K562 (cell line): ENCODE results near the gene MIEF1. TPM values are rescaled to one million over a fixed set of nuclear protein-coding genes. Genes with fewer than 3 reads are reported as not detected.

ENCODE experiments used
- ATAC-seq: fragments of 200-7000 bp; cut with Tn5 transposase; 3 replicates; pipeline ENCODE4 v1.9.1; 2020; ENCODE audit warnings: moderate library complexity
- BruUV-seq: library from RNA; stranded (reverse); fragments of 400-500 nt; replicated peaks from 2 replicates; lab custom pipeline; 2021; lab: Mats Ljungman, UMichigan
- CTCF ChIA-PET: fragments of 300-600 bp; formaldehyde crosslinking; extraction: SDS; loops from one replicate; lab custom pipeline; 2021; ENCODE audit warnings: low intra/inter-chr PET ratio; lab: Yijun Ruan, JAX
- POLR2A ChIA-PET: fragments of 300-600, 350-650 bp; sonication (Branson Sonifier 250); formaldehyde crosslinking; extraction: SDS; loops from one replicate; lab custom pipeline; 2021; ENCODE audit warnings: antibody characterized with exemption, inconsistent platforms; lab: Yijun Ruan, JAX
- DNase-seq, 4 experiments: peaks; one replicate each; pipeline versions ENCODE4 v3.0.0 to v3.0.0-alpha.2; 2011 to 2018; ENCODE audit warnings: low spot score in 3 of 4, mixed read lengths in 3 of 4; ENCODE audit errors: extremely low read depth in 1 of 4
- FAIRE-seq: peaks from 2 replicates; lab custom pipeline; 2011; peaks lifted over from hg19 to GRCh38; lab: Jason Lieb, UNC
- H2AFZ ChIP-seq: 2 replicates; pipeline ENCODE4 v1.6.0; 2011; ENCODE audit warnings: low read depth, low read length, control low read depth, inconsistent platforms
- H3K27ac ChIP-seq: fragments of 200-600 bp; 3 replicates; pipeline ENCODE4 v1.8.0; 2011; ENCODE audit warnings: low read depth, mild to moderate bottlenecking, control low read depth, inconsistent platforms, low read length, moderate library complexity, mixed read lengths; ENCODE audit errors: extremely low read depth
- H3K27me3 ChIP-seq, 2 experiments: fragments of 300-600 bp in 1 of 2; 2 replicates in 1 of 2; 3 replicates in 1 of 2; pipeline versions ENCODE4 v1.6.0 to v1.8.0; 2011; ENCODE audit warnings: inconsistent platforms in 2 of 2, low read length in 2 of 2, mild to moderate bottlenecking in 1 of 2, mixed read lengths in 1 of 2, moderate library complexity in 1 of 2; ENCODE audit not compliant: control insufficient read depth in 2 of 2, insufficient read depth in 2 of 2
- H3K36me3 ChIP-seq: fragments of 300-600 bp; 3 replicates; pipeline ENCODE4 v1.8.0; 2011; ENCODE audit warnings: mild to moderate bottlenecking, low read length, inconsistent platforms; ENCODE audit not compliant: control insufficient read depth, insufficient read depth
- H3K4me1 ChIP-seq, 2 experiments: fragments of 200-600 bp in 1 of 2; replicated peaks in 1 of 2; 2 replicates in 1 of 2; 3 replicates in 1 of 2; pipeline versions ENCODE4 v1.5.1 to v1.8.0; 2011; ENCODE audit warnings: inconsistent platforms in 2 of 2, low read length in 2 of 2, mild to moderate bottlenecking in 1 of 2, mixed read lengths in 1 of 2, moderate library complexity in 1 of 2; ENCODE audit not compliant: control insufficient read depth in 2 of 2, insufficient read depth in 2 of 2
- H3K4me2 ChIP-seq: 2 replicates; pipeline ENCODE4 v1.6.1; 2011; ENCODE audit warnings: low read length, control low read depth, inconsistent platforms, mixed read lengths; ENCODE audit not compliant: insufficient read depth
- H3K4me3 ChIP-seq: fragments of 200-600 bp; sonication (generic), shearing (Covaris generic); 2 replicates; pipeline ENCODE4 v1.5.1; 2016; ENCODE audit warnings: control low read depth, inconsistent platforms
- H3K79me2 ChIP-seq: fragments of 200-600 bp; 3 replicates; pipeline ENCODE4 v1.8.0; 2011; ENCODE audit warnings: low read length, inconsistent platforms; ENCODE audit not compliant: control insufficient read depth, insufficient read depth
- H3K9ac ChIP-seq, 2 experiments: 2 replicates each; pipeline versions ENCODE4 v1.6.0 to v1.6.1; 2011; ENCODE audit warnings: low read depth in 2 of 2, low read length in 2 of 2, control low read depth in 1 of 2, inconsistent platforms in 1 of 2, mild to moderate bottlenecking in 1 of 2, mixed read lengths in 1 of 2; ENCODE audit not compliant: insufficient read depth in 1 of 2
- H3K9me1 ChIP-seq: one replicate; pipeline ENCODE4 v1.6.0; 2011; ENCODE audit warnings: inconsistent platforms, mild to moderate bottlenecking, low read length, moderate library complexity; ENCODE audit not compliant: control insufficient read depth, insufficient read depth
- H3K9me3 ChIP-seq: replicated peaks from 2 replicates; pipeline ENCODE4 v1.5.1; 2011; ENCODE audit warnings: low read depth, low read length, inconsistent platforms; ENCODE audit not compliant: control insufficient read depth, insufficient read depth
- H4K20me1 ChIP-seq: replicated peaks from 2 replicates; pipeline ENCODE4 v1.6.1; 2011; ENCODE audit warnings: low read length, inconsistent platforms, mixed read lengths; ENCODE audit not compliant: control insufficient read depth, insufficient read depth
- FOXJ2 ChIP-seq: fragments of 200-800 bp; sonication (Bioruptor generic); IDR thresholded peaks from 2 replicates; pipeline ENCODE4 v1.6.1; 2016; ENCODE audit warnings: missing genetic modification characterization, missing compliant biosample characterization
- FOXK1 ChIP-seq: sonication (generic); formaldehyde crosslinking; IDR thresholded peaks from 2 replicates; pipeline ENCODE4 v1.8.0; 2022; ENCODE audit warnings: missing genetic modification reagents, mild to moderate bottlenecking, borderline replicate concordance
- RBM34 ChIP-seq: fragments of 200-400 bp; formaldehyde crosslinking; IDR thresholded peaks from 2 replicates; pipeline ENCODE4 v1.6.1; 2018; ENCODE audit warnings: low read length, borderline replicate concordance; ENCODE audit not compliant: insufficient read depth
- RCOR1 ChIP-seq, 2 experiments: IDR thresholded peaks; 2 replicates each; pipeline ENCODE4 v1.6.1; 2012; ENCODE audit warnings: low read depth in 2 of 2, low read length in 2 of 2, borderline replicate concordance in 1 of 2, improper control_type of control experiment in 1 of 2
- SAFB2 ChIP-seq: fragments of 200-400 bp; formaldehyde crosslinking; IDR thresholded peaks from 2 replicates; pipeline ENCODE4 v1.6.1; 2018; ENCODE audit warnings: borderline replicate concordance, low read length, low read depth, moderate library complexity; ENCODE audit not compliant: severe bottlenecking
- ZNF384 ChIP-seq: IDR thresholded peaks from 2 replicates; pipeline ENCODE4 v1.6.1; 2012; ENCODE audit warnings: low read depth, low read length, improper control_type of control experiment
- WGBS: fragments of 100-300 bp; shearing (Covaris generic); methylation state at CpG from one replicate; pipeline ENCODE4 v1.1.6; 2016; ENCODE audit warnings: low coverage, mixed read lengths; ENCODE audit not compliant: insufficient coverage; ENCODE audit errors: missing lambda C conversion rate; 5-methylcytosine and 5-hydroxymethylcytosine counted together
- in situ Hi-C: fragments of 300-500 bp; cut with MboI; formaldehyde crosslinking; loops from 4 replicates; pipeline ENCODE4 v1.15.0; 2018; ENCODE audit warnings: inconsistent platforms, mixed read lengths
- intact Hi-C: fragments of 100-400 bp; cut with micrococcal nuclease; formaldehyde crosslinking; loops from 2 replicates; pipeline ENCODE4 v1.14.2; 2022
- polyA plus RNA-seq, 8 experiments: library from polyadenylated mRNA; depleted of rRNA in 4 of 8; stranded (reverse) in 5 of 8; unstranded in 3 of 8; fragments of >200 nt; fragmentation: Nextera tagmentation in 2 of 8; fragmentation: Illumina TruSeq in 1 of 8; extraction: Ambion mirVana in 2 of 8; extraction: Trizol in 1 of 8; gene quantifications; 2 replicates each; pipeline versions ENCODE4 v1.2.1 to v1.2.3, GENCODE V29; 2011 to 2014; ENCODE audit warnings: inconsistent platforms in 1 of 8, missing spikeins in 1 of 8
- total RNA-seq, 7 experiments: library from RNA; depleted of rRNA in 6 of 7; stranded (reverse); fragments of >200 nt in 6 of 7; fragmentation: Illumina TruSeq in 2 of 7; extraction: Trizol in 2 of 7; gene quantifications; 2 replicates each; pipeline versions ENCODE4 v1.2.1 to v1.2.3, GENCODE V29; 2011 to 2021; ENCODE audit warnings: low replicate concordance in 1 of 7
- TF ChIP-seq, protein P1 (sequence below): fragments of 200-800 bp; sonication (Bioruptor generic); IDR thresholded peaks from 2 replicates; pipeline ENCODE4 v1.6.1; 2016; ENCODE audit warnings: missing genetic modification characterization, missing compliant biosample characterization
- TF ChIP-seq, protein P2 (sequence below): sonication (generic); formaldehyde crosslinking; IDR thresholded peaks from 2 replicates; pipeline ENCODE4 v1.8.1; 2023; ENCODE audit warnings: mild to moderate bottlenecking, missing genetic modification reagents

Gene MIEF1
- total and polyA plus RNA-seq, 9 of the 15 experiments (the other 6 are each of a cell fraction or from before 2014, with no cell fraction given): 10.9 to 51.8 (median 25.5) TPM

DNA sequence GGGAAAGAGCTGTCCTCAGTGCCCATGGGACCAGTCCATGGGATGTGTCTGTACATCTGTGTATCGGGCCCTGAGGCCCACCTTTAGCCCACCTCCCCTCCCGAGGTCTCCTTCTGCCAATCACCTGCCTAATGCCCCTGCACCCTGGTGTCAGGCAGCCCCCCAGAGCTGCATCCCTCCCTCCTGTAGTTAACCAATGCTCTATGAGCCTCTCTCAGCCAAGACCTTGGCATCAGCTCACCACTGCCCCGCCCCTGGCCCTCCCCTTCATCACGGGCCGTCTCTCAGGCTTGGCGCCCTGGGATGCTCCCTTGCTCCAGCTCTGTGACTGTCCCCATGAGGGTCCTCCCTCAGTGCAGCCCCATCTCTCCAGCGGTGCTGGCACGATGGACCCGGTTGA is 26.8 kb upstream of the MIEF1 start:
- Histone ChIP-seq H3K9me1 (no peaks in the 10 kb centered on the region), H3K4me3 (no peak overlapping the region), H3K9ac (no peak overlapping the region), H2AFZ (no peak overlapping the region), H3K27ac (no peak overlapping the region), H3K79me2 (peaks cover 44% of the 10 kb centered on the region), H3K27me3 (no peaks in the 10 kb centered on the region), H3K36me3 (peaks cover 9% of the 10 kb centered on the region; the same call in 2 of the 3 replicates), H3K9me3 (no peaks in the 10 kb centered on the region)
- no peak for FAIRE-seq
- intact Hi-C loops (no loop called here), in situ Hi-C loops (no loop called here)
- POLR2A ChIA-PET: interaction anchor here (0.5 to 1.3 kb wide), 5 partner anchors 9 to 66 kb away, joined by 3 to 5 read pairs (median 4); no protein-coding TSS in a partner anchor
- DNase-seq: no peak
- TF ChIP-seq RBM34: no peak
- TF ChIP-seq ZNF384: no peak
- TF ChIP-seq, all 486 proteins: peak for 0
- no TSS peak for BruUV-seq
- Histone ChIP-seq H3K4me2 (no peak overlapping the region), H3K4me1 (peaks cover 45 to 78% of the 10 kb centered on the region in 2 experiments), H4K20me1 (no peaks in the 10 kb centered on the region)
- ATAC-seq: no peak
- WGBS: 96% methylated on average over 3 of the region's 9 CpGs
- CTCF ChIA-PET: no interaction called here

DNA sequence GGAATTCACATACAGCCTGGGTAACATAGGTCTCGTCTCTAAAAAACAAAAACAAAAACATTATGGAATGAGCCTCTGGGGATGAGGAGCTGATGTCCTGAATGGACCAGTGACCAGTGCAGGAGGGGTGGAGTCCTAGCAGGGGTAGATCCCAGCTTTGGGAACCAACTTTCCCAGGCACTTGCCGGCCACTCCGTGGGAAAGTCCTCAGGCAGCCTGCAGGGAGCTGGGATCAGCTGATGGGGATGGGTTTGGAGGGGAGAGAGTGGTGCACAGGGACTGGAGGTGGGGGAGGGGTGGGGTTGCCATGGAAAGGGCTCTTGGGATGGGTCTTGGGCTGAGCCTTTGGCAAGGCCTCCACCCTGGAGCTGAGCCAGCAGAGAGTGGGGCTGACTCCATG is 26.2 kb upstream of the MIEF1 start:
- H3K4me3 ChIP-seq: no peak overlapping the region
- peak overlapping the region in 1 of 2 experiments; percentile 28; a peak in 1 of 4 replicates for H3K9ac ChIP-seq
- TF ChIP-seq SAFB2 (no peak), FOXK1 (no peak), RCOR1 (IDR thresholded peaks at IDR 0.05; ENCODE audit: borderline replicate concordance in 1 of 2, low read depth in 2 of 2, low read length in 2 of 2) (no peak), FOXJ2 (tag) (no peak)
- TF ChIP-seq, protein P1, sequence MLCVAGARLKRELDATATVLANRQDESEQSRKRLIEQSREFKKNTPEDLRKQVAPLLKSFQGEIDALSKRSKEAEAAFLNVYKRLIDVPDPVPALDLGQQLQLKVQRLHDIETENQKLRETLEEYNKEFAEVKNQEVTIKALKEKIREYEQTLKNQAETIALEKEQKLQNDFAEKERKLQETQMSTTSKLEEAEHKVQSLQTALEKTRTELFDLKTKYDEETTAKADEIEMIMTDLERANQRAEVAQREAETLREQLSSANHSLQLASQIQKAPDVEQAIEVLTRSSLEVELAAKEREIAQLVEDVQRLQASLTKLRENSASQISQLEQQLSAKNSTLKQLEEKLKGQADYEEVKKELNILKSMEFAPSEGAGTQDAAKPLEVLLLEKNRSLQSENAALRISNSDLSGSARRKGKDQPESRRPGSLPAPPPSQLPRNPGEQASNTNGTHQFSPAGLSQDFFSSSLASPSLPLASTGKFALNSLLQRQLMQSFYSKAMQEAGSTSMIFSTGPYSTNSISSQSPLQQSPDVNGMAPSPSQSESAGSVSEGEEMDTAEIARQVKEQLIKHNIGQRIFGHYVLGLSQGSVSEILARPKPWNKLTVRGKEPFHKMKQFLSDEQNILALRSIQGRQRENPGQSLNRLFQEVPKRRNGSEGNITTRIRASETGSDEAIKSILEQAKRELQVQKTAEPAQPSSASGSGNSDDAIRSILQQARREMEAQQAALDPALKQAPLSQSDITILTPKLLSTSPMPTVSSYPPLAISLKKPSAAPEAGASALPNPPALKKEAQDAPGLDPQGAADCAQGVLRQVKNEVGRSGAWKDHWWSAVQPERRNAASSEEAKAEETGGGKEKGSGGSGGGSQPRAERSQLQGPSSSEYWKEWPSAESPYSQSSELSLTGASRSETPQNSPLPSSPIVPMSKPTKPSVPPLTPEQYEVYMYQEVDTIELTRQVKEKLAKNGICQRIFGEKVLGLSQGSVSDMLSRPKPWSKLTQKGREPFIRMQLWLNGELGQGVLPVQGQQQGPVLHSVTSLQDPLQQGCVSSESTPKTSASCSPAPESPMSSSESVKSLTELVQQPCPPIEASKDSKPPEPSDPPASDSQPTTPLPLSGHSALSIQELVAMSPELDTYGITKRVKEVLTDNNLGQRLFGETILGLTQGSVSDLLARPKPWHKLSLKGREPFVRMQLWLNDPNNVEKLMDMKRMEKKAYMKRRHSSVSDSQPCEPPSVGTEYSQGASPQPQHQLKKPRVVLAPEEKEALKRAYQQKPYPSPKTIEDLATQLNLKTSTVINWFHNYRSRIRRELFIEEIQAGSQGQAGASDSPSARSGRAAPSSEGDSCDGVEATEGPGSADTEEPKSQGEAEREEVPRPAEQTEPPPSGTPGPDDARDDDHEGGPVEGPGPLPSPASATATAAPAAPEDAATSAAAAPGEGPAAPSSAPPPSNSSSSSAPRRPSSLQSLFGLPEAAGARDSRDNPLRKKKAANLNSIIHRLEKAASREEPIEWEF (CRISPR knock-in tag): no peak
- TF ChIP-seq, protein P2, sequence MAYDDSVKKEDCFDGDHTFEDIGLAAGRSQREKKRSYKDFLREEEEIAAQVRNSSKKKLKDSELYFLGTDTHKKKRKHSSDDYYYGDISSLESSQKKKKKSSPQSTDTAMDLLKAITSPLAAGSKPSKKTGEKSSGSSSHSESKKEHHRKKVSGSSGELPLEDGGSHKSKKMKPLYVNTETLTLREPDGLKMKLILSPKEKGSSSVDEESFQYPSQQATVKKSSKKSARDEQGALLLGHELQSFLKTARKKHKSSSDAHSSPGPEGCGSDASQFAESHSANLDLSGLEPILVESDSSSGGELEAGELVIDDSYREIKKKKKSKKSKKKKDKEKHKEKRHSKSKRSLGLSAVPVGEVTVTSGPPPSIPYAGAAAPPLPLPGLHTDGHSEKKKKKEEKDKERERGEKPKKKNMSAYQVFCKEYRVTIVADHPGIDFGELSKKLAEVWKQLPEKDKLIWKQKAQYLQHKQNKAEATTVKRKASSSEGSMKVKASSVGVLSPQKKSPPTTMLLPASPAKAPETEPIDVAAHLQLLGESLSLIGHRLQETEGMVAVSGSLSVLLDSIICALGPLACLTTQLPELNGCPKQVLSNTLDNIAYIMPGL: no peak

More for the DNA sequence above, 26.2 kb upstream of the MIEF1 start:
- Histone ChIP-seq H3K9me3 (no peaks in the 10 kb centered on the region), H3K4me1 (peaks cover 40 to 78% of the 10 kb centered on the region in 2 experiments), H3K27me3 (no peaks in the 10 kb centered on the region), H3K4me2 (no peak overlapping the region), H3K27ac (no peak overlapping the region), H4K20me1 (no peaks in the 10 kb centered on the region), H3K79me2 (peaks cover 38% of the 10 kb centered on the region), H2AFZ (no peak overlapping the region), H3K9me1 (no peaks in the 10 kb centered on the region), H3K36me3 (peaks cover 9% of the 10 kb centered on the region; the same call in 2 of the 3 replicates)
- no TSS peak for BruUV-seq
- 66% methylated on average over 3 of the region's 3 CpGs for WGBS
- DNase-seq (no peak), ATAC-seq (no peak), FAIRE-seq (no peak)
- ChIA-PET POLR2A (interaction anchor here (0.5 to 1.3 kb wide), 5 partner anchors 12 to 67 kb away, joined by 3 to 5 read pairs (median 3); no protein-coding TSS in a partner anchor), CTCF (no interaction called here)
- in situ Hi-C loops (no loop called here), intact Hi-C loops (no loop called here)
